ENCODE results near the gene EVL. TPM values are rescaled to one million over a fixed set of nuclear protein-coding genes. Genes with fewer than 3 reads are reported as not detected.
"Not testable (repeated sequence)": the region's sequence is repeated elsewhere in the genome, so short reads cannot be mapped to it uniquely, and the experiment has no call there.

Gene EVL
- total RNA-seq, 1 donor from 2014 or later, result 290 TPM

- peak overlapping the region; percentile 60 for H3K4me3 Mint-ChIP-seq
- no peak for DNase-seq (ENCODE audit: low spot score)
- peaks cover 81% of the 10 kb centered on the region for H3K4me1 Mint-ChIP-seq (ENCODE audit: low read depth)
- peaks cover 11% of the 10 kb centered on the region for H3K36me3 Mint-ChIP-seq (ENCODE audit: low read depth)
- H3K27me3 Mint-ChIP-seq (ENCODE audit: insufficient read depth), result no peaks in the 10 kb centered on the region
- H3K27ac Mint-ChIP-seq, result peak overlapping the region; percentile 99
- no peaks in the 10 kb centered on the region for H3K9me3 Mint-ChIP-seq
- intact Hi-C loops (cut with micrococcal nuclease), result loop anchor here (10.0 kb wide), 3 partner anchors 379 to 1889 kb away; partner anchors contain the start of gene CYP46A1
Measured at GRCh38 chr14:100063314-100063941, 1.8 kb upstream of the EVL start.

- intact Hi-C loops (cut with micrococcal nuclease), result loop anchor here (1.0 to 10.0 kb wide), 7 partner anchors 9 to 1890 kb away; partner anchors contain the start of genes CCNK, CYP46A1 and SETD3
- H3K36me3 Mint-ChIP-seq (ENCODE audit: low read depth); DNase-seq (ENCODE audit: low spot score); H3K9me3 Mint-ChIP-seq; H3K27me3 Mint-ChIP-seq (ENCODE audit: insufficient read depth): not testable (repeated sequence)
- Mint-ChIP-seq H3K4me3 (peak overlapping the region; percentile 88), H3K27ac (peak overlapping the region; percentile 99), H3K4me1 (ENCODE audit: low read depth) (peaks cover 81% of the 10 kb centered on the region)
Measured at GRCh38 chr14:100064335-100065092, 708 bp upstream of the EVL start.

- intact Hi-C loops (cut with micrococcal nuclease), result loop anchor here (1.0 to 10.0 kb wide), 8 partner anchors 7 to 1891 kb away; partner anchors contain the start of genes CCNK, CYP46A1, SETD3 and YY1
- Mint-ChIP-seq H3K36me3 (ENCODE audit: low read depth) (peaks cover 12% of the 10 kb centered on the region), H3K27ac (peak overlapping the region; percentile 99), H3K4me1 (ENCODE audit: low read depth) (peaks cover 83% of the 10 kb centered on the region), H3K27me3 (ENCODE audit: insufficient read depth) (no peaks in the 10 kb centered on the region), H3K9me3 (no peaks in the 10 kb centered on the region), H3K4me3 (peak overlapping the region; percentile 88)
- peak; percentile 81 for DNase-seq (ENCODE audit: low spot score)
Measured at GRCh38 chr14:100065942-100066574, 836 bp downstream of the EVL start.

GRCh38 chr14:100066962-100067361, 1.7 kb downstream of the EVL start:
- intact Hi-C loops (cut with micrococcal nuclease), result loop anchor here (2.0 to 10.0 kb wide), 7 partner anchors 172 to 1892 kb away; partner anchors contain the start of genes CCNK, CYP46A1, SETD3 and YY1
- DNase-seq (ENCODE audit: low spot score), result no peak
- Mint-ChIP-seq H3K27me3 (ENCODE audit: insufficient read depth) (no peaks in the 10 kb centered on the region), H3K4me3 (peak overlapping the region; percentile 88), H3K27ac (peak overlapping the region; percentile 99), H3K36me3 (ENCODE audit: low read depth) (peaks cover 17% of the 10 kb centered on the region), H3K9me3 (no peaks in the 10 kb centered on the region), H3K4me1 (ENCODE audit: low read depth) (peaks cover 85% of the 10 kb centered on the region)

- intact Hi-C loops (cut with micrococcal nuclease), result loop anchor here (2.0 to 10.0 kb wide), 7 partner anchors 171 to 1893 kb away; partner anchors contain the start of genes CCNK, CYP46A1, SETD3 and YY1
- H3K4me1 Mint-ChIP-seq (ENCODE audit: low read depth), result peaks cover 84% of the 10 kb centered on the region
- peak overlapping the region; percentile 99 for H3K27ac Mint-ChIP-seq
- H3K4me3 Mint-ChIP-seq, result peak overlapping the region; percentile 88
- peaks cover 18% of the 10 kb centered on the region for H3K36me3 Mint-ChIP-seq (ENCODE audit: low read depth)
- H3K9me3 Mint-ChIP-seq, result no peaks in the 10 kb centered on the region
- DNase-seq (ENCODE audit: low spot score), result no peak
- H3K27me3 Mint-ChIP-seq (ENCODE audit: insufficient read depth), result no peaks in the 10 kb centered on the region
Measured at GRCh38 chr14:100067481-100067880, 2.3 kb downstream of the EVL start.

- Mint-ChIP-seq H3K27ac (peak overlapping the region; percentile 99), H3K4me1 (ENCODE audit: low read depth) (peaks cover 84% of the 10 kb centered on the region), H3K36me3 (ENCODE audit: low read depth) (peaks cover 25% of the 10 kb centered on the region), H3K9me3 (no peaks in the 10 kb centered on the region), H3K27me3 (ENCODE audit: insufficient read depth) (no peaks in the 10 kb centered on the region), H3K4me3 (peak overlapping the region; percentile 88)
- intact Hi-C loops (cut with micrococcal nuclease), result loop anchor here (1.0 to 10.0 kb wide), 14 partner anchors 8 to 1893 kb away; partner anchors contain the start of genes CCDC85C, CCNK, CYP46A1 and SETD3
- DNase-seq (ENCODE audit: low spot score), result peak; percentile 82
Measured at GRCh38 chr14:100067971-100068959, 3.0 kb downstream of the EVL start.

GRCh38 chr14:100069161-100069800, 4.1 kb downstream of the EVL start:
- H3K27me3 Mint-ChIP-seq (ENCODE audit: insufficient read depth), result no peaks in the 10 kb centered on the region
- H3K9me3 Mint-ChIP-seq, result no peaks in the 10 kb centered on the region
- H3K4me1 Mint-ChIP-seq (ENCODE audit: low read depth), result peaks cover 84% of the 10 kb centered on the region
- intact Hi-C loops (cut with micrococcal nuclease), result loop anchor here (1.0 to 10.0 kb wide), 11 partner anchors 10 to 1894 kb away; partner anchors contain the start of genes CCDC85C, CCNK, CYP46A1 and SETD3
- H3K27ac Mint-ChIP-seq, result peak overlapping the region; percentile 99
- no peak for DNase-seq (ENCODE audit: low spot score)
- peaks cover 33% of the 10 kb centered on the region for H3K36me3 Mint-ChIP-seq (ENCODE audit: low read depth)
- H3K4me3 Mint-ChIP-seq, result peak overlapping the region; percentile 88

- Mint-ChIP-seq H3K27me3 (ENCODE audit: insufficient read depth) (no peaks in the 10 kb centered on the region), H3K27ac (peak overlapping the region; percentile 99), H3K4me3 (peak overlapping the region; percentile 88), H3K9me3 (no peaks in the 10 kb centered on the region), H3K36me3 (ENCODE audit: low read depth) (peaks cover 37% of the 10 kb centered on the region), H3K4me1 (ENCODE audit: low read depth) (peaks cover 89% of the 10 kb centered on the region)
- intact Hi-C loops (cut with micrococcal nuclease), result no loop called here
- DNase-seq (ENCODE audit: low spot score), result no peak
Measured at GRCh38 chr14:100070310-100070709, 5.1 kb downstream of the EVL start.

GRCh38 chr14:100071545-100071944, 6.3 kb downstream of the EVL start:
- H3K27ac Mint-ChIP-seq, result peak overlapping the region; percentile 71
- H3K27me3 Mint-ChIP-seq (ENCODE audit: insufficient read depth), result no peaks in the 10 kb centered on the region
- no peak for DNase-seq (ENCODE audit: low spot score)
- peaks cover 91% of the 10 kb centered on the region for H3K4me1 Mint-ChIP-seq (ENCODE audit: low read depth)
- H3K9me3 Mint-ChIP-seq, result no peaks in the 10 kb centered on the region
- H3K4me3 Mint-ChIP-seq, result peak overlapping the region; percentile 71
- peaks cover 41% of the 10 kb centered on the region for H3K36me3 Mint-ChIP-seq (ENCODE audit: low read depth)
- intact Hi-C loops (cut with micrococcal nuclease), result no loop called here

- DNase-seq (ENCODE audit: low spot score), result no peak
- Mint-ChIP-seq H3K9me3 (no peaks in the 10 kb centered on the region), H3K4me3 (peak overlapping the region; percentile 75), H3K36me3 (ENCODE audit: low read depth) (peaks cover 43% of the 10 kb centered on the region), H3K27me3 (ENCODE audit: insufficient read depth) (no peaks in the 10 kb centered on the region), H3K4me1 (ENCODE audit: low read depth) (peaks cover 96% of the 10 kb centered on the region), H3K27ac (peak overlapping the region; percentile 92)
- intact Hi-C loops (cut with micrococcal nuclease), result loop anchor here (1.0 kb wide), 4 partner anchors 8 to 120 kb away; partner anchors contain the start of gene EVL
Measured at GRCh38 chr14:100072783-100073346, 7.6 kb downstream of the EVL start.

Measured in activated T-helper 1 cell treated with anti-CD3 and anti-CD28 coated beads, Interleukin-12 subunit alpha, Interleukin-12 subunit beta, Interleukin-2, Interleukin-4 antibody, amounts not matched to agents 30 ng/mL and 10 ng/mL and 1 ng/mL, durations not matched to agents 14 hours and 24 hours and 36 hours (primary cell).